ENCODE data around the gene GRK5.

The GRK5 gene

GRCh38 chr10:119481781-119482426, 274.5 kb downstream of the GRK5 start:
- H3K36me3 ChIP-seq (ENCODE audit: control insufficient read depth, insufficient read depth, low read length) = no peaks in the 10 kb centered on the region
- H3K4me1 ChIP-seq (ENCODE audit: control insufficient read depth, insufficient read depth, low read length) = no peaks in the 10 kb centered on the region
- no peak overlapping the region for H3K9ac ChIP-seq (ENCODE audit: low read depth, low read length)
- H3K4me3 ChIP-seq (ENCODE audit: low read depth, low read length) = no peak overlapping the region
- no peak overlapping the region for H3K27ac ChIP-seq (ENCODE audit: low read depth, low read length)
- peaks cover 72% of the 10 kb centered on the region for H3K27me3 ChIP-seq (ENCODE audit: control insufficient read depth, insufficient read depth, low read length)
- H3K9me3 ChIP-seq (ENCODE audit: control insufficient read depth, insufficient read depth, low read length) = no peaks in the 10 kb centered on the region

GRCh38 chr10:119483001-119483400, 275.6 kb downstream of the GRK5 start:
- no peak overlapping the region for H3K27ac ChIP-seq (ENCODE audit: low read depth, low read length)
- H3K4me3 ChIP-seq (ENCODE audit: low read depth, low read length) = no peak overlapping the region
- H3K27me3 ChIP-seq (ENCODE audit: control insufficient read depth, insufficient read depth, low read length) = peaks cover 67% of the 10 kb centered on the region
- no peaks in the 10 kb centered on the region for H3K9me3 ChIP-seq (ENCODE audit: control insufficient read depth, insufficient read depth, low read length)
- H3K36me3 ChIP-seq (ENCODE audit: control insufficient read depth, insufficient read depth, low read length) = no peaks in the 10 kb centered on the region
- H3K9ac ChIP-seq (ENCODE audit: low read depth, low read length) = no peak overlapping the region
- H3K4me1 ChIP-seq (ENCODE audit: control insufficient read depth, insufficient read depth, low read length) = no peaks in the 10 kb centered on the region

GRCh38 chr10:119483839-119484238, 276.5 kb downstream of the GRK5 start:
- Histone ChIP-seq H3K9me3 (ENCODE audit: control insufficient read depth, insufficient read depth, low read length) (no peaks in the 10 kb centered on the region), H3K4me1 (ENCODE audit: control insufficient read depth, insufficient read depth, low read length) (no peaks in the 10 kb centered on the region), H3K9ac (ENCODE audit: low read depth, low read length) (no peak overlapping the region), H3K4me3 (ENCODE audit: low read depth, low read length) (no peak overlapping the region), H3K27me3 (ENCODE audit: control insufficient read depth, insufficient read depth, low read length) (peaks cover 58% of the 10 kb centered on the region), H3K27ac (ENCODE audit: low read depth, low read length) (no peak overlapping the region), H3K36me3 (ENCODE audit: control insufficient read depth, insufficient read depth, low read length) (no peaks in the 10 kb centered on the region)

- no peaks in the 10 kb centered on the region for H3K36me3 ChIP-seq (ENCODE audit: control insufficient read depth, insufficient read depth, low read length)
- no peak overlapping the region for H3K9ac ChIP-seq (ENCODE audit: low read depth, low read length)
- H3K4me1 ChIP-seq (ENCODE audit: control insufficient read depth, insufficient read depth, low read length) = no peaks in the 10 kb centered on the region
- H3K4me3 ChIP-seq (ENCODE audit: low read depth, low read length) = no peak overlapping the region
- no peaks in the 10 kb centered on the region for H3K9me3 ChIP-seq (ENCODE audit: control insufficient read depth, insufficient read depth, low read length)
- no peak overlapping the region for H3K27ac ChIP-seq (ENCODE audit: low read depth, low read length)
- peaks cover 11% of the 10 kb centered on the region for H3K27me3 ChIP-seq (ENCODE audit: control insufficient read depth, insufficient read depth, low read length)
Measured at GRCh38 chr10:119488675-119489074, 281.3 kb downstream of the GRK5 start.

DNA sequence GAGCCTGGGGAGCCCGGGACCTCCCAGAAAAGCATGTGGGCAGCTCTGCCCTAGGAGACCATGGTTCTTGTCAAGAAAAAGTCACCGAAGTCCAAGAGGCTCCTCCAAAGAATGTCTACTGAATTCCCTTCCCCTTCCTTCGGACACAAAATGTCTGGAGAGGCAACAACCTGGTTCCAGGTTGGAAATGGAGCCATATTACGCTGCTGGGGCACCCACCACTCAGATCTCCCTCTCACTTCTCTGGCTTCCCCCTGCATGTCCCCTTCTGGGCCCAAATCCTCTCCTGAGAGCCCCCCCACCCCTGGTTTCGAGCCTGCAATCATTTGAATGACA, 282.6 kb downstream of the GRK5 start:
- Histone ChIP-seq H3K27ac (ENCODE audit: low read depth, low read length) (no peak overlapping the region), H3K4me3 (ENCODE audit: low read depth, low read length) (no peak overlapping the region), H3K9me3 (ENCODE audit: control insufficient read depth, insufficient read depth, low read length) (no peaks in the 10 kb centered on the region), H3K9ac (ENCODE audit: low read depth, low read length) (no peak overlapping the region), H3K36me3 (ENCODE audit: control insufficient read depth, insufficient read depth, low read length) (no peaks in the 10 kb centered on the region), H3K27me3 (ENCODE audit: control insufficient read depth, insufficient read depth, low read length) (peaks cover 6% of the 10 kb centered on the region; the same call in 1 of the 2 replicates), H3K4me1 (ENCODE audit: control insufficient read depth, insufficient read depth, low read length) (no peaks in the 10 kb centered on the region)

DNA sequence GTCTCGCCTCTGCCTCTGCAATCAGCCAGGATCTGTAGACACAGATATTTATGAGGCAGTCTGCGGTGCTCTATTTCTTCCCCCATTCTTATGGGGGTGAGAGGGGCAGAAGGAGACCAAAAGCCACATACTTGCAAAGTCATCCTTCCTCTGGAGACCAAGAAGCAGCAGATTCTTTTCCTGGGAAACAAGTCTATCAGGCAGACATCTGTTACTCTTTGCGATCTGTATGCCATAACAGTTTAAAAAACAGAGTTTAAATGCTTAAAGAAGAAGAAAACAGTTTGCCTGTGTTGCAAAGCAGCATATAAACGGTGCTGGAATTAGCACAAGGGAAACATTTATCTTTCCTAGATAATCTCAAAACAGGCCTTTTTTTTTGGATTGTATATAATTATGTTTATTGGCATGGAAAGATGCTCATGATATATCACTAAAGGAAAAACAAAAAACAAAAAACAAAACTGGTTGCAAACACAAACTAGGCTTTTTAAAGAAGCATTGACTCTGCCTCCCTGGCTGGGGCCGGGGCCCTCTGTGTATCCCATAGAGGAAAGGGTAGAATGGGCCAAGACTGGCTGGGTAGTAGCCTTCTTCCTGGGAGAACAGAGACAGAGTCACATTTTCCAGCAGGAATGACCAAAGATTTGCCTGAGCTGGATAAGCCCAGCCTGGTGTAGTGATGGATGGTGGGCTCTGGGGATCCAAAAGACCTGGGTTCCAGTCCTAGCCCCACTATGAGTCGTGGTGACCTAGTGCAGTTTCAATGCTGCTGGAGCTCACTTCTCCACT, 284.8 kb downstream of the GRK5 start:
- Histone ChIP-seq H3K27me3 (ENCODE audit: control insufficient read depth, insufficient read depth, low read length) (peaks cover 6% of the 10 kb centered on the region; the same call in 1 of the 2 replicates), H3K27ac (ENCODE audit: low read depth, low read length) (no peak overlapping the region), H3K9me3 (ENCODE audit: control insufficient read depth, insufficient read depth, low read length) (no peaks in the 10 kb centered on the region), H3K36me3 (ENCODE audit: control insufficient read depth, insufficient read depth, low read length) (no peaks in the 10 kb centered on the region), H3K4me1 (ENCODE audit: control insufficient read depth, insufficient read depth, low read length) (no peaks in the 10 kb centered on the region), H3K4me3 (ENCODE audit: low read depth, low read length) (no peak overlapping the region), H3K9ac (ENCODE audit: low read depth, low read length) (no peak overlapping the region)

DNA sequence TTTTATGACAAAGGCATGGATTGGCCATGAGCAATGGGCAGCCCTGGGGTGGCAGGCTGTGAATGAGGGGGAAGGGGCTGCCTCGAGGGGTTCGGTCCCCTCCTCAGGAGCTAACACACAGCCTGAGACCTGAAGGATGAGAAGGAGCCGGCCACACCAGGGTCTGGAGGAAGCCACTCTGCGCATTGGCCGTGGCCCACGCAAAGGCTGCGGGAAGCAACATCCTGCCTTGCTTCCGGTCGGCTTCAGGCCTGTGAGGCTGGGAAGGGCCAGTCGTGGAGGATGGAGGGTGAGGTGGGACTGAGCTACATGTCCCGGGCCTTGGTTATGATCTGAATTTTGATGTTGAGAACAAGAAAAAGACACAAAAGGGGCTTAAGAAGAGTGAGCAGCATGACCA, 285.8 kb downstream of the GRK5 start:
- H3K27me3 ChIP-seq (ENCODE audit: control insufficient read depth, insufficient read depth, low read length) = no peaks in the 10 kb centered on the region; the same call in 1 of the 2 replicates
- H3K27ac ChIP-seq (ENCODE audit: low read depth, low read length) = no peak overlapping the region
- no peaks in the 10 kb centered on the region for H3K4me1 ChIP-seq (ENCODE audit: control insufficient read depth, insufficient read depth, low read length)

DNA sequence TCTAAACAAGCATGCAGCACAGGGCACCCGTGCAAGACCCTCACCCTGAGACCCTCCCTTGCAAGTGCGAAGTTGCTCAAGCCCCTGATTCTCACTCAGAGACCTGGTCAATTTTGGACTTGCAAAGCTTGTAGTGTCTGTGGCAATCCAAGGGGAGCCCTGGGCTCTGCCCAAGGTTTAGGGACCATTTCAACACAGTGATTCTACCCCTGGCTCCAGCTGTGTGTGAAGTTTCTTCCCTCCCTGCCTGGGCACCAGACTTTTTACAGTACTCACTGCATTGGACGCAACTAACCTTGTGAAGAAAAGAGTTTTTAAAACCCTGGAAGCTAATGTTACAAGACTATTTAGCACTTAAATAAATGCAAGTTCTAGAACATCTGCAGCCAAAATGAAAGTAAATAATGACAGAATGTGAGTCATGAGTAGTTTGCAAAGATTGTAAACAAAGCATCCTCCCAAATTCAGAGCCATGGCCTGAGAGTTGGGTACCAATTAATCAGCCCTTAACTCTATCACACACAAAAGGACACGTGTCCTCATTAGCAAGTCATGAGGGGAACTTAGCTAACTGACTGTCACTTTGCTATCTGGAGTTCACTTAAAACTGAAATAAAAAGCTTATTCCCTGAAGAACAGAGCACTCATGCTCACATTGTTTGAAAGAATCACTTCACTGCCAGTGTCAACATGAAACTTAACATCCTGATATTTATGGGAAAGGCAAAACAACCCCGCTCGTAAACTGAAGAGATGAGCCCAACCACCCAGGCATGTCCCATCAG, 287.1 kb downstream of the GRK5 start:
- Histone ChIP-seq H3K27me3 (ENCODE audit: control insufficient read depth, insufficient read depth, low read length) (no peaks in the 10 kb centered on the region; the same call in 1 of the 2 replicates), H3K4me3 (ENCODE audit: low read depth, low read length) (no peak overlapping the region), H3K36me3 (ENCODE audit: control insufficient read depth, insufficient read depth, low read length) (no peaks in the 10 kb centered on the region), H3K4me1 (ENCODE audit: control insufficient read depth, insufficient read depth, low read length) (no peaks in the 10 kb centered on the region), H3K9ac (ENCODE audit: low read depth, low read length) (no peak overlapping the region), H3K27ac (ENCODE audit: low read depth, low read length) (no peak overlapping the region), H3K9me3 (ENCODE audit: control insufficient read depth, insufficient read depth, low read length) (no peaks in the 10 kb centered on the region)

More for the DNA sequence above, 285.8 kb downstream of the GRK5 start:
- Histone ChIP-seq H3K4me3 (ENCODE audit: low read depth, low read length) (no peak overlapping the region), H3K9me3 (ENCODE audit: control insufficient read depth, insufficient read depth, low read length) (no peaks in the 10 kb centered on the region), H3K36me3 (ENCODE audit: control insufficient read depth, insufficient read depth, low read length) (no peaks in the 10 kb centered on the region), H3K9ac (ENCODE audit: low read depth, low read length) (no peak overlapping the region)

GRCh38 chr10:119495021-119495505, 287.7 kb downstream of the GRK5 start:
- no peaks in the 10 kb centered on the region for H3K9me3 ChIP-seq (ENCODE audit: control insufficient read depth, insufficient read depth, low read length)
- H3K36me3 ChIP-seq (ENCODE audit: control insufficient read depth, insufficient read depth, low read length) = no peaks in the 10 kb centered on the region
- no peaks in the 10 kb centered on the region; the same call in 1 of the 2 replicates for H3K27me3 ChIP-seq (ENCODE audit: control insufficient read depth, insufficient read depth, low read length)
- no peak overlapping the region for H3K27ac ChIP-seq (ENCODE audit: low read depth, low read length)
- H3K4me3 ChIP-seq (ENCODE audit: low read depth, low read length) = no peak overlapping the region
- H3K4me1 ChIP-seq (ENCODE audit: control insufficient read depth, insufficient read depth, low read length) = no peaks in the 10 kb centered on the region
- no peak overlapping the region for H3K9ac ChIP-seq (ENCODE audit: low read depth, low read length)

GRCh38 chr10:119495545-119495944, 288.2 kb downstream of the GRK5 start:
- Histone ChIP-seq H3K4me1 (ENCODE audit: control insufficient read depth, insufficient read depth, low read length) (no peaks in the 10 kb centered on the region), H3K4me3 (ENCODE audit: low read depth, low read length) (no peak overlapping the region), H3K9ac (ENCODE audit: low read depth, low read length) (no peak overlapping the region), H3K9me3 (ENCODE audit: control insufficient read depth, insufficient read depth, low read length) (no peaks in the 10 kb centered on the region), H3K36me3 (ENCODE audit: control insufficient read depth, insufficient read depth, low read length) (no peaks in the 10 kb centered on the region), H3K27me3 (ENCODE audit: control insufficient read depth, insufficient read depth, low read length) (no peaks in the 10 kb centered on the region; the same call in 1 of the 2 replicates), H3K27ac (ENCODE audit: low read depth, low read length) (no peak overlapping the region)
